ENCODE data around the gene RGS19. TPM values are rescaled to one million over a fixed set of nuclear protein-coding genes. Genes with fewer than 3 reads are reported as not detected.

The RGS19 gene
- polyA plus RNA-seq, 1 donor (not counting 4 experiments of a cell fraction or from before 2014, with no cell fraction given): 11.8 TPM

GRCh38 chr20:64051033-64051452 is 28.3 kb downstream of the RGS19 start:
- dilution Hi-C loops (cut with MboI; ENCODE audit: extremely low pct_ligation_motif_present, low sequenced_read_pairs): no loop called here
- no peak overlapping the region for H2AFZ ChIP-seq (ENCODE audit: control insufficient read depth, low read length)
- H3K36me3 ChIP-seq (ENCODE audit: control insufficient read depth in 2 of 2, extremely low read depth in 1 of 2, insufficient read depth in 2 of 2, low read length in 2 of 2): no peaks in the 10 kb centered on the region
- peaks cover 39% of the 10 kb centered on the region for H3K27me3 ChIP-seq (ENCODE audit: control insufficient read depth, extremely low read depth, insufficient read depth, low read length)
- H3K4me1 ChIP-seq (ENCODE audit: control insufficient read depth, extremely low read depth, insufficient read depth, low read length): peaks cover 28% of the 10 kb centered on the region
- TF ChIP-seq CTCF (optimal IDR thresholded peaks at IDR 0.05 in 1 of 3, IDR thresholded peaks at IDR 0.05 in 1 of 3, conservative IDR thresholded peaks at IDR 0.05 in 1 of 3; ENCODE audit: extremely low read depth in 1 of 3, insufficient read depth in 2 of 3, low read length in 3 of 3): no peak
- TF ChIP-seq EZH2 (IDR thresholded peaks at IDR 0.05; ENCODE audit: low read length): no peak
- FAIRE-seq: no peak
- DNase-seq (ENCODE audit: low read depth, low spot score): no peak
- no peak overlapping the region for H3K4me3 ChIP-seq (ENCODE audit: control insufficient read depth in 2 of 3, extremely low read depth in 1 of 3, insufficient read depth in 2 of 3, low read depth in 1 of 3, low read length in 3 of 3)
- no peaks in the 10 kb centered on the region for H3K9me3 ChIP-seq (ENCODE audit: control insufficient read depth, low read depth, low read length)
- H3K9me1 ChIP-seq (ENCODE audit: control insufficient read depth, extremely low read depth, insufficient read depth, low read length): no peaks in the 10 kb centered on the region
- no peak overlapping the region for H3K4me2 ChIP-seq (ENCODE audit: control insufficient read depth, extremely low read depth, insufficient read depth, low read depth, low read length)
- no peaks in the 10 kb centered on the region for H3K79me2 ChIP-seq (ENCODE audit: control insufficient read depth, insufficient read depth, low read length)
- H3K27ac ChIP-seq (ENCODE audit: control insufficient read depth, insufficient read depth, low read length): no peak overlapping the region
- peaks cover 2% of the 10 kb centered on the region for H4K20me1 ChIP-seq (ENCODE audit: control insufficient read depth, extremely low read depth, insufficient read depth, low read length)
- H3K9ac ChIP-seq (ENCODE audit: control insufficient read depth, extremely low read depth, insufficient read depth, low read length): no peak overlapping the region

- H3K4me3 ChIP-seq (ENCODE audit: control insufficient read depth in 2 of 3, extremely low read depth in 1 of 3, insufficient read depth in 2 of 3, low read depth in 1 of 3, low read length in 3 of 3): no peak overlapping the region
- H3K36me3 ChIP-seq (ENCODE audit: control insufficient read depth in 2 of 2, extremely low read depth in 1 of 2, insufficient read depth in 2 of 2, low read length in 2 of 2): no peaks in the 10 kb centered on the region
- H4K20me1 ChIP-seq (ENCODE audit: control insufficient read depth, extremely low read depth, insufficient read depth, low read length): peaks cover 2% of the 10 kb centered on the region
- dilution Hi-C loops (cut with MboI; ENCODE audit: extremely low pct_ligation_motif_present, low sequenced_read_pairs): no loop called here
- FAIRE-seq: no peak
- H3K27ac ChIP-seq (ENCODE audit: control insufficient read depth, insufficient read depth, low read length): no peak overlapping the region
- peaks cover 28% of the 10 kb centered on the region for H3K4me1 ChIP-seq (ENCODE audit: control insufficient read depth, extremely low read depth, insufficient read depth, low read length)
- no peaks in the 10 kb centered on the region for H3K9me3 ChIP-seq (ENCODE audit: control insufficient read depth, low read depth, low read length)
- H3K27me3 ChIP-seq (ENCODE audit: control insufficient read depth, extremely low read depth, insufficient read depth, low read length): peaks cover 44% of the 10 kb centered on the region
- H2AFZ ChIP-seq (ENCODE audit: control insufficient read depth, low read length): no peak overlapping the region
- no peak overlapping the region for H3K4me2 ChIP-seq (ENCODE audit: control insufficient read depth, extremely low read depth, insufficient read depth, low read depth, low read length)
- no peak for DNase-seq (ENCODE audit: low read depth, low spot score)
- no peak overlapping the region for H3K9ac ChIP-seq (ENCODE audit: control insufficient read depth, extremely low read depth, insufficient read depth, low read length)
- no peaks in the 10 kb centered on the region for H3K79me2 ChIP-seq (ENCODE audit: control insufficient read depth, insufficient read depth, low read length)
- TF ChIP-seq EZH2 (IDR thresholded peaks at IDR 0.05; ENCODE audit: low read length): no peak
- no peak for TF ChIP-seq CTCF (optimal IDR thresholded peaks at IDR 0.05 in 1 of 3, IDR thresholded peaks at IDR 0.05 in 1 of 3, conservative IDR thresholded peaks at IDR 0.05 in 1 of 3; ENCODE audit: extremely low read depth in 1 of 3, insufficient read depth in 2 of 3, low read length in 3 of 3)
- no peaks in the 10 kb centered on the region for H3K9me1 ChIP-seq (ENCODE audit: control insufficient read depth, extremely low read depth, insufficient read depth, low read length)
Measured at GRCh38 chr20:64050261-64051032, 28.9 kb downstream of the RGS19 start.
